ENCODE results near the gene RPS6KA1. TPM values are rescaled to one million over a fixed set of nuclear protein-coding genes. Genes with fewer than 3 reads are reported as not detected.

The RPS6KA1 gene
- total and polyA plus RNA-seq, 10 of the 15 experiments (the other 5 are each of a cell fraction or from before 2014, with no cell fraction given), result 5.0 to 136 (median 91.5) TPM

DNA sequence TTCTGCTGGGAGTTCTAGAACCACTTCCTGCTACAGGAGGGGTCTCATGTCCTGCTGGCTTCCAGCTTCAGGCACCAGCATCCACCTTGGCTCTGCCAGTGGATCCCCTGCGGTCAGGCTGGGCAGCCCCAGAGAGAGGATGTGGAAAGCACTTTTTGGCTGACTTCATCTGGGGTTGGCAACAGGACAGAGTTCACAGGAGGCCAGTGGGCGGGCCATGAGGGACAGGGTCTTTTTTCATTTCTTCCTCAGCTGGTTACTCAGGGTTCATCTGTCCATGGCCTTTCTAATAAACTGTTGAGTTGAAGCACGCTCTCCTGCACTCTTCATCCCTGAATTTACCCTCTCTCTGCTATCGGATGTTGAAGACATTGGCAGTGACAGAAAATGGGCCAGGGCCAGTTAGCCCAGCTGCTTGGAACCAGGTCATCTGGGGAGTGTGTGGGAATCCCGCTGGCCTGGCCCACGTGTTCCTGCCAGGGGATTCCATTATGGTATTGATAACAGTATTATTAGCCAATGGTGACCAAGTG, 45.2 kb downstream of the RPS6KA1 start:
- in situ Hi-C loops (cut with MboI) (no loop called here), intact Hi-C loops (cut with micrococcal nuclease; ENCODE audit: unreplicated experiment) (no loop called here)
- DNase-seq (ENCODE audit: low read depth, low spot score), result no peak
- RAD21 ChIA-PET (ENCODE audit: unreplicated experiment), result interaction anchor here (1.5 to 1.9 kb wide), 2 partner anchors 37 to 216 kb away, joined by 4 to 5 read pairs; no protein-coding TSS in a partner anchor
- H3K27me3 ChIP-seq (replicated peaks in 1 of 2; ENCODE audit: control insufficient read depth in 2 of 2, insufficient read depth in 2 of 2, low read length in 1 of 2), result no peaks in the 10 kb centered on the region
- CTCF ChIA-PET, result interaction anchor here (0.6 to 13.1 kb wide), 3 partner anchors 10 to 35 kb away, joined by 3 to 123 read pairs (median 6); no protein-coding TSS in a partner anchor
- BruUV-seq (replicated peaks), result no TSS peak
- no peak overlapping the region for H3K9ac ChIP-seq (ENCODE audit: control insufficient read depth, insufficient read depth, low read length)
- H2AFZ ChIP-seq (ENCODE audit: control insufficient read depth, low read depth, low read length), result no peak overlapping the region
- no peaks in the 10 kb centered on the region for H3K9me3 ChIP-seq (replicated peaks; ENCODE audit: control insufficient read depth, insufficient read depth, low read length)
- peak; percentile 46 for ATAC-seq
- peaks cover 30% of the 10 kb centered on the region for H3K4me1 ChIP-seq (ENCODE audit: control insufficient read depth, insufficient read depth, low read length)
- H3K4me2 ChIP-seq (ENCODE audit: control insufficient read depth, insufficient read depth), result no peak overlapping the region
- H3K36me3 ChIP-seq (ENCODE audit: control insufficient read depth in 2 of 2, insufficient read depth in 2 of 2, low read length in 1 of 2), result peaks cover 28 to 38% of the 10 kb centered on the region in 2 experiments
- 83% methylated on average over 6 of the region's 6 CpGs for WGBS (ENCODE audit: insufficient coverage, insufficient replicate concordance, low lambda C conversion rate, missing lambda C conversion rate)
- no peaks in the 10 kb centered on the region for H3K79me2 ChIP-seq (ENCODE audit: control insufficient read depth, insufficient read depth, low read length)
- no peak for FAIRE-seq
- POLR2A ChIA-PET, result interaction anchor here (0.7 to 1.8 kb wide), 2 partner anchors 26 to 33 kb away, joined by 3 to 4 read pairs; no protein-coding TSS in a partner anchor
- SMC1A ChIA-PET (ENCODE audit: uncharacterized antibody, unreplicated experiment), result interaction anchor here (1.7 kb wide), 1 partner anchor 37 kb away, joined by 5 read pairs; no protein-coding TSS in a partner anchor
- H4K20me1 ChIP-seq (ENCODE audit: control insufficient read depth, insufficient read depth), result no peaks in the 10 kb centered on the region
- TF ChIP-seq, protein P1, sequence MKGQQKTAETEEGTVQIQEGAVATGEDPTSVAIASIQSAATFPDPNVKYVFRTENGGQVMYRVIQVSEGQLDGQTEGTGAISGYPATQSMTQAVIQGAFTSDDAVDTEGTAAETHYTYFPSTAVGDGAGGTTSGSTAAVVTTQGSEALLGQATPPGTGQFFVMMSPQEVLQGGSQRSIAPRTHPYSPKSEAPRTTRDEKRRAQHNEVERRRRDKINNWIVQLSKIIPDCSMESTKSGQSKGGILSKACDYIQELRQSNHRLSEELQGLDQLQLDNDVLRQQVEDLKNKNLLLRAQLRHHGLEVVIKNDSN (IDR thresholded peaks at IDR 0.05; ENCODE audit: borderline replicate concordance, extremely low read length, insufficient read depth, low read depth, low read length), result no peak
- TF ChIP-seq IKZF1 (conservative IDR thresholded peaks at IDR 0.05), result peak; percentile 41; the same call in 1 of the 2 replicates
- TF ChIP-seq E4F1 (IDR thresholded peaks at IDR 0.05; ENCODE audit: borderline replicate concordance, partially characterized antibody), result no peak
- TF ChIP-seq RUNX3 (IDR thresholded peaks at IDR 0.05; ENCODE audit: low read length), result peak; percentile 58
- no peak for TF ChIP-seq CTCF (IDR thresholded peaks at IDR 0.05 in 2 of 3, conservative IDR thresholded peaks at IDR 0.05 in 1 of 3; ENCODE audit: control insufficient read depth in 2 of 3, extremely low read depth in 1 of 3, insufficient read depth in 1 of 3, low read depth in 3 of 3, low read length in 3 of 3)
- TF ChIP-seq EED (IDR thresholded peaks at IDR 0.05; ENCODE audit: low read depth), result 0 out of 2 replicates have a peak, but pooled peaks have one; percentile 38
- TF ChIP-seq TCF7 (IDR thresholded peaks at IDR 0.05; ENCODE audit: borderline replicate concordance), result no peak
- TF ChIP-seq BHLHE40 (IDR thresholded peaks at IDR 0.05; ENCODE audit: borderline replicate concordance in 1 of 2, low read depth in 2 of 2, low read length in 1 of 2), result no peak
- no peak overlapping the region for H3K27ac ChIP-seq (ENCODE audit: control insufficient read depth, insufficient read depth)
- no peak overlapping the region for H3K4me3 ChIP-seq
